ENCODE measurements around the gene PTPRN2. TPM values are rescaled to one million over a fixed set of nuclear protein-coding genes. Genes with fewer than 3 reads are reported as not detected.
A peak's percentile ranks its signal among the peaks of the same experiment; 100 is the strongest.

The PTPRN2 gene
- total and polyA plus RNA-seq, 2 of the 13 experiments (the other 11 are each of a cell fraction or from before 2014, with no cell fraction given): 2.5 to 24.2 TPM

DNA sequence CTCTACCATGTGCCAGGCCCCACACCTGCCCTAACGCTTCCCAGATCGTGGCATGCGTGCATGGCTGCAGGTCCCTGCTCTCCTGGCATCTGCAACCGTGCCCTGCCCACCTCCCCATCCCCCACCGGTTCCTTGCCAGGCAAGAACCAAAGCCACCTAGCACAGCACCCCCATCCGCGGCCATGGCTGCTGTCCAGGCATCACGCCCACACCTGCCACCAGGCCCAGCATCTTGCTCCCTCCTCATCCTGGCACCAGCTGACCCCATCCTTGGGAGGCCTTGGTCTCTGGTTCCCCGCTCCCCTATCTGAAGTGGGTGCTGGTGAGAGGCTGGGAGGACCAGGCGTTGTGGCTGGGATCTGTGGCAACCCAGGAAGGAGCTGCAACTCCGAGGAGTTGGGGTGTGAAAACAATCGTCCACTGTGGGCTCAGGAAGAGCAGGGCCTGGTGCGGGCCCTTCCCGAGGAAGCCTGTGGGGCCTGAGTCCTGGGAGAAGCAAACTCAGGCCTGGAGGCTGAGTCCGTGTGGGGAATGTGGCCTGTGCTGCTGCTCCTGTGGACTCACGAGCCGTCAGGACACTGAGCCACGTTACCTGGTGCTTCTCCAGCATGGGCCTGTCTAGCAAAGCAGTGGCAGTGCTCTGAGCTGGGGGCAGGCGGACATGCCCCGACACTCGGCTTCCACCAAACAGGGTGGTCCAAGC lies 833.8 kb downstream of the PTPRN2 start:
- in situ Hi-C loops (cut with HindIII; ENCODE audit: extremely low pct_ligation_motif_present, low pct_unique_long_range_greater_than_20kb): no loop called here

More for the DNA sequence above, 833.8 kb downstream of the PTPRN2 start:
- Histone ChIP-seq H3K36me3 (replicated peaks in 1 of 2; ENCODE audit: control insufficient read depth in 1 of 2, insufficient read depth in 2 of 2, low read length in 2 of 2) (no peaks in the 10 kb centered on the region), H3K9me3 (ENCODE audit: low read length) (no peaks in the 10 kb centered on the region), H3K79me2 (ENCODE audit: insufficient read depth, low read length) (no peaks in the 10 kb centered on the region), H3K9ac (ENCODE audit: insufficient read depth, low read depth, low read length) (no peak overlapping the region), H2AFZ (ENCODE audit: low read length) (no peak overlapping the region), H3K27me3 (ENCODE audit: control insufficient read depth in 1 of 2, insufficient read depth in 2 of 2, low read length in 2 of 2) (no peaks in the 10 kb centered on the region; a peak in 2 of 5 replicates), H3K27ac (ENCODE audit: extremely low read length, insufficient read depth, low read length) (no peak overlapping the region), H3K4me3 (replicated peaks in 1 of 3; ENCODE audit: insufficient read depth in 1 of 3, low read depth in 2 of 3, low read length in 3 of 3) (no peak overlapping the region), H3K4me2 (ENCODE audit: low read depth, low read length) (no peak overlapping the region), H4K20me1 (ENCODE audit: insufficient read depth, low read length) (peaks cover 9% of the 10 kb centered on the region; the same call in 1 of the 2 replicates), H3K4me1 (ENCODE audit: insufficient read depth, low read length) (no peaks in the 10 kb centered on the region)
- no TSS peak for BruUV-seq (replicated peaks)
- intact Hi-C loops (cut with micrococcal nuclease; ENCODE audit: unreplicated experiment): no loop called here
- 76% methylated on average over 14 of the region's 21 CpGs for WGBS (ENCODE audit: low lambda C conversion rate)
- TF ChIP-seq ZNF318 (CRISPR knock-in tag; IDR thresholded peaks at IDR 0.05): no peak
- 0 out of 2 replicates have a peak, but pooled peaks have one; percentile 13 for TF ChIP-seq ZNF687 (CRISPR knock-in tag; IDR thresholded peaks at IDR 0.05)
- no peak for DNase-seq (ENCODE audit: low spot score)
- FAIRE-seq: no peak
- ChIA-PET POLR2A (no interaction called here), CTCF (ENCODE audit: low intra/inter-chr PET ratio, low total read pairs) (no interaction called here)
- ATAC-seq: no peak
